Measurements from ENCODE around the gene AMBP.

The AMBP gene

DNA sequence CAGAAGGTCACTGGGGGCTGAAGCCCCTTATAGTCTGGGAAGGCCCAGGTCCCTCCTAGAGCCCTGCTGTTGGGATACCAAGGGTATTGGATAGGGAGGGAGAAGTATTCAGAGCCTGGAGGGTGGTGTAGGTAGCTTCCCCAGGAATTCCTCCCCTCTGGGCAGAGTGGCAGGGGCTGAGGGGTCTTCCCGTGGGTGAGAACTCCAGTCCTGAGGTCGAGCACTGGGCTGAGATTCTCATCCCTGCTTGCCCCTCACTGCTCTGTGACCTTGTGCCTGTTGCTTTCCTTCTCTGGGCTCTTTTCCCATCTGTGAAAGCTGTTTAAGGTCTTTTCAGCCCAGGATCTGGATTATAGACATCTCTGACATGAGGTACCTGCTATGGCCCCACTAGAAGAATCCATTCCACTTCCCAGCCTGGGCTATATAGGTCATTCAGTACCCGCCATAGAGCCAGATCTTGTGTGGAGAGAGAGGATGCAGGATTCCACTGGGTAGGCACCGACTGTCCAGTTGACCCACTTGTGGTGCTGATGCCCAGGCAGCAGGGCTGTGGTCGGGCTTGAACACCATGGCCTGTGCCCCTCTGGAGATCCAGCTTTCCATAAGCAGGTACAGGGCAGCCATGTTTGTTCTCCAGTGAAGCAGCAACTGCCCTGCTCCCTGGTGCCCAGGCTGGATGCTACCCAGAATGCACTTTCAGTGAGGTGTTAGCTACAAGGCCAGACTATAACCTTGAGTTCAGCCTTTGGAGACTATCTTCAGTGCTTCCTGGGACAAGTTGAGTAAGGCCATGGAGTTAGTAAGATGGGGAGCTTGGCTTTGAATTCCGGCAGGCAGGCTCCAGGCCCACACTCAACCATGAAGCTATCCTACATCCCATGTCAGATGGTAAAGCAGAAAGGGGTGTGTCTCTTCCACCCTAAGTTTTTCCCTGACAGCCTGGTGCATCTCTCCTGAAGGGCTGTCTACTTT lies 60.1 kb downstream of the AMBP start:
- ChIA-PET POLR2A (no interaction called here), CTCF (interaction anchor here (1.5 to 1.6 kb wide), 2 partner anchors 8 to 210 kb away, joined by 3 to 4 read pairs; no protein-coding TSS in a partner anchor)
- H3K4me3 ChIP-seq (ENCODE audit: low read depth, low read length): no peak overlapping the region
- no peak for DNase-seq (ENCODE audit: low read depth, low spot score)
- TF ChIP-seq, protein P1, sequence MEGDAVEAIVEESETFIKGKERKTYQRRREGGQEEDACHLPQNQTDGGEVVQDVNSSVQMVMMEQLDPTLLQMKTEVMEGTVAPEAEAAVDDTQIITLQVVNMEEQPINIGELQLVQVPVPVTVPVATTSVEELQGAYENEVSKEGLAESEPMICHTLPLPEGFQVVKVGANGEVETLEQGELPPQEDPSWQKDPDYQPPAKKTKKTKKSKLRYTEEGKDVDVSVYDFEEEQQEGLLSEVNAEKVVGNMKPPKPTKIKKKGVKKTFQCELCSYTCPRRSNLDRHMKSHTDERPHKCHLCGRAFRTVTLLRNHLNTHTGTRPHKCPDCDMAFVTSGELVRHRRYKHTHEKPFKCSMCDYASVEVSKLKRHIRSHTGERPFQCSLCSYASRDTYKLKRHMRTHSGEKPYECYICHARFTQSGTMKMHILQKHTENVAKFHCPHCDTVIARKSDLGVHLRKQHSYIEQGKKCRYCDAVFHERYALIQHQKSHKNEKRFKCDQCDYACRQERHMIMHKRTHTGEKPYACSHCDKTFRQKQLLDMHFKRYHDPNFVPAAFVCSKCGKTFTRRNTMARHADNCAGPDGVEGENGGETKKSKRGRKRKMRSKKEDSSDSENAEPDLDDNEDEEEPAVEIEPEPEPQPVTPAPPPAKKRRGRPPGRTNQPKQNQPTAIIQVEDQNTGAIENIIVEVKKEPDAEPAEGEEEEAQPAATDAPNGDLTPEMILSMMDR (IDR thresholded peaks at IDR 0.05; ENCODE audit: insufficient read depth, low read length, missing control alignments): no peak

DNA sequence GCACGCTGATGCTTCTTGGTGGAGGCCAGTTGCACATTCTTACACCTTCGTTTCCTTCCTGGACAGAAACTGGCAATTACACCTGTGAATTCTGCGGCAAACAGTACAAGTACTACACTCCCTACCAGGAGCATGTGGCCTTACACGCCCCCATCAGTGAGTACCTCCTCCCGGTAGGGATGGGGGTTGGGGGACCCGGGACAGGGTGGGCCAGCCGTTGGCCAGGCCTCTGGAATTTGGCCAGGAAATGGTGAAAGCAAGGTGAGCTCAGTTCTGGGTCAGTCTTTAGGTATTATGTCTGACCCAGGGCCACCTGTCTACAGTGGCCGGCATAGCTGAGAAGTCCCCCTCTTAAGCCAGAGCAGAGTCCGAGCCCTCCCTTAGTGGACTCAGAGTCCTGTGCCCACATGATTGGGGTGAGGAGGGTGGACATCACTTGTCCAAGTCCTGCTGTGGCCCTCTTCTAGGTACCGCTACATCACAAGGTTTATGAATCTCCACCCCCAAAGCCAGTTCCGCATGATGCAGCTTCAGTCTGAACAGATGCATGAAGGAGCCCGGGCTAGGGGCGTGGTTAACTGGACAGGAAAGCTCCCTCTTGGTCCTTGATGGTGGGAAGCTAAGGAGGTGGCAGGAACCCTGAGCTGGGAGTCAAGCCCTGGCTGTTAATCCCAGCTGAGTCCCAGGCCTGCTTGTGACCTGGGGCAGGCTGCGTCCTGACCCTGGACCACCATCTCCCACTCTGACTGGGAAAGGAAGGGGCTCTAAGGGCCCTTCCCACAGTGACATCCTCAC lies 61.3 kb downstream of the AMBP start:
- ChIA-PET CTCF (interaction anchor here (1.6 kb wide), 1 partner anchor 209 kb away, joined by 4 read pairs; no protein-coding TSS in a partner anchor), POLR2A (no interaction called here)
- DNase-seq (ENCODE audit: low read depth, low spot score): no peak
- no peak overlapping the region for H3K4me3 ChIP-seq (ENCODE audit: low read depth, low read length)
- TF ChIP-seq, protein P1 (IDR thresholded peaks at IDR 0.05; ENCODE audit: insufficient read depth, low read length, missing control alignments): no peak

DNA sequence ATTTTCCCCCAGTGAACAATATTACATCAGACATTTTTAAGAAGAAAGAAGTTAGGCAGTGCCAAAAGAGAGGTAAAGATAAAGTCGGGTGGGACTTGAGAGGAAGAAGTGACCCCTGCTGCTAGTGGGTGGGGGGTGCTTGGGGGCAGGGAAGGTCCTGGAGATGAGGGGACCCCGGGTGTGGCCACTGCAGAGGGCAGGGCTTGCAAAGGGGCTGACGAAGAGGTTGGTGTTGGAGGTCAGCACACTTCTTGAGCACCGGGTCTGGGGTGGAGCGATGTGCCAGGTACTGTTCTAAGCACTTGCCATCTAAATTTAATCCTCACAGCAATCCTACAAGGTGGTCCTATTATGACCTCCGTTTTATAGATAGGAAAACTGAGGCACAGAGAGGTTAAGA lies 62.0 kb downstream of the AMBP start:
- no peak overlapping the region for H3K4me3 ChIP-seq (ENCODE audit: low read depth, low read length)
- no peak for DNase-seq (ENCODE audit: low read depth, low spot score)
- ChIA-PET CTCF (no interaction called here), POLR2A (no interaction called here)
- TF ChIP-seq, protein P1 (IDR thresholded peaks at IDR 0.05; ENCODE audit: insufficient read depth, low read length, missing control alignments): no peak

DNA sequence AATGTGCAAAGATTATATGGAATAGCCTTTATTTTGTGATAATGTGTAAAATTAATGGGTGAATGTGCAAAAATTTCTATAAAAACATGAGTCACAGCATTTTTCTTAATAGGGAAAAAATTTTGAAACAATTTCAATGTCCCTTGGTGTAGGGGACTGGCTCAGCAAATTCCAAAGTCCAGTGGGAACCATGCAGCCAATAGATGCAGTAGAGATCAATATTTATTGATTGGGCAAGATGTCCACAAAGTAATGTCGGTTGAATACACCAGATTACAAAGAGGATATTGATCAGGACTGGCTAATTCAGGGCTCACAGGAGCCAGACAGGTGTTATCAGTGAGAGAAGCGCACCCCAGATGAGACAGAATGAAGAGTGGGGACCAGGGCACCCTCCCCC lies 62.5 kb downstream of the AMBP start:
- H3K4me3 ChIP-seq (ENCODE audit: low read depth, low read length): no peak overlapping the region
- ChIA-PET CTCF (no interaction called here), POLR2A (no interaction called here)
- TF ChIP-seq, protein P1 (IDR thresholded peaks at IDR 0.05; ENCODE audit: insufficient read depth, low read length, missing control alignments): no peak
- DNase-seq (ENCODE audit: low read depth, low spot score): no peak

DNA sequence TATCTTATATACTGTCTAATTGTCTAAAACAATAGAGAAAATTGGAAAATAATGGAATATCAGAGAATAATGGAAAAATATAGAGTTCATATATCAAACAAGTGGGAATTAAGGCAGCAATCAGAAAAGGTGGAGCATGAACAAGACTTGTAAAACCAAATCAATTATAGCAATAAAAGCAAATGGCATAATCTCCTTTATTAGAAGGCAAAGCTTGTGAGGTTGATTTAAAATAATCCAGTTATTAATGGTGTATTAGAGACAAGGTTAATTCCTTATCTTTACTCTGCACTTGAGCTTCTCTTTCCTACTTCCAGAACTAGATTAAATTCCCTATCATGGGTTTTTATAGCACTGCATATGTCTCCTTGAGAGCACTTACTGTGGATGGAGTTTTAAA lies 64.1 kb downstream of the AMBP start:
- CTCF ChIA-PET: interaction anchor here (0.9 kb wide), 1 partner anchor 107 kb away, joined by 3 read pairs; no protein-coding TSS in a partner anchor

More for the DNA sequence above, 64.1 kb downstream of the AMBP start:
- DNase-seq (ENCODE audit: low read depth, low spot score): no peak
- H3K4me3 ChIP-seq (ENCODE audit: low read depth, low read length): no peak overlapping the region
- POLR2A ChIA-PET: no interaction called here
- TF ChIP-seq, protein P1 (IDR thresholded peaks at IDR 0.05; ENCODE audit: insufficient read depth, low read length, missing control alignments): no peak
